Amniotic epithelial cell (primary cell): ENCODE results near the gene C10orf90.
A peak's percentile ranks its signal among the peaks of the same experiment; 100 is the strongest.
"Not testable (repeated sequence)": the region's sequence is repeated elsewhere in the genome, so short reads cannot be mapped to it uniquely, and the experiment has no call there.

Source experiments
- DNase-seq: peaks from one replicate; pipeline ENCODE4 v3.0.0-alpha.2; 2010; ENCODE audit warnings: low read depth

C10orf90 gene

DNA sequence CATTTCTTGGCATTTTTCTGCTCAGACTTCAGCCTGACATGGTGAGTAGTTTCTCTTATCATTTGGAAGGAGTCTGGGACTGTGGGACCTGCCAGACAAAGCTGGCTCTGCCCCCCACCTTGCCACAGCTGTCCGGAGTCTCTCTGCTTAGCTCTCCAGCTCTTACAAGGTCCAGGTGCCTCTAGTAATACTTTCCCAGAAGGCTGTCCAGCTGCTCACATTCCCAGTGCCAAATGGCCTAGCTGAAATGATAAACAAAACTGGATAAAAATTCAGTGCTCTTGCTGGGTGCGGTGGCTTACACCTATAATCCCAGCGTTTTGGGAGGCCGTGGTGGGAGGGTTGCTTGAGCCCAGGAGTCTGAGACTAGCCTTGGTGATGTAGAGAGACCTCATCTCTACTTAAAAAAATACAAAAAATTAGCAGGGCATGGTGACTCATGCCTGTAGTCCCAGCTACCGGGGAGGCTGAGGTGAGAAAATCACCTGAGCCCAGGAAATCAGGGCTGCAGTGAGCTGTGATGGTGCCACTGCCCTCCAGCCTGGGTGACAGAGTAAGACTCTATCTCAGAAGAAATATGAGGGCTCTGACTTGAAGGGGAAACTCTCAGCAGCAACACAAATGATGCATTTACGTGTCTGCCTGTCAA is 86.8 kb downstream of the C10orf90 start:
- DNase-seq: no peak

DNA sequence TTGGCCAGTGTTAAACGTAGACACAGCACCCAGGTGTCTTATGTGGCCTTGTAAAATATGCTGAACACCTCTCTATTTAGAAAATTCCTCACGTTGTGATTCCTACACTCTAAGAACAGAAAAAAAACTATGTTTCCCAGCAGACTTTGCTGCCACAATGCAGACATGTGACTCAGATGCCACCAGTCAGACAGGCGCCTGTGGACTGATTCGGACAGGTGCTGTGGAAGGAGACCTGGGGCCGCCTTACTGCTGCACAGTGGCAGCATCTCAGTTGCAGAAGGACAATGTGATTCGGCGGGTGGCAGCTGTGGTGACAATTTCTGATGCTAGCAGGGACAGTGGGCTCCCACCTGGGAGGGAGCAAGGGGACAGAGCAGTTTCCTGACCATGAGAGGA is 88.8 kb downstream of the C10orf90 start:
- no peak for DNase-seq

DNA sequence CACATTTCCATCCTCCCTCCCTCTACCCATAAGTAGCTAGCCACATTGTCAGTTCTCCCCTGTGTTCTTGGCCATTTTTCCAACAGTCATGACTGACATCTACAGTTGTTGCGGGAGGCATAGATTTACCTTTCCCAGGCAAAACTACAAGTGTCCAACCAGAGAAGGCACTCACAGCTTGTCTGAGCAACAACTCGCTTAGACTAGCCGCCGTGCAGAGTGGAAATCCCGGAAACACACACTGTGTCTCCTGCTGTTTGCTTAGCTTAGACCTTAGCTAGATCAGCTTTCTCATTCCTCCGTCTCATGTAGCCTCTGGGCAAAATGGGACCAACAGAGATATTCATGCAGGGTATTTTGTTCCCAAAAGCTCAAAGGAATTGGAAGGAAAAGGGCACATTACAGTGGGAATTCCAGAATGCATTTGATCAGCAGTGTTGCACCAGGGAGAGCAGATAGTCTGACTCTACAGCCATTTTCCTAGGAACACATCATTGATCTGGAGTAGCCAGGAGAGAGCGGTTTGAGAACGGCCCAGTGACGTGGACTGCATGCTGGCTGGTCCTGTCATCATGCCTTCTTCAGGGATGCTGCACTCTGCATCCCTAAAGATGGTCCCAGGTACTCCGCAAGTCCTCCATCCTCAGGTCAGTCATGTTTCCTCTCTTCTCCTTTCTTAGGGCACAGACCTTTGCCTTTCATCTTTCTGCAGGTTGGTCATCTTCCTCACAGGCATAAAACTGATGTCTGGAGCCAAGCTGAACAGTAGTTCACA is 89.4 kb downstream of the C10orf90 start:
- no peak for DNase-seq

DNA sequence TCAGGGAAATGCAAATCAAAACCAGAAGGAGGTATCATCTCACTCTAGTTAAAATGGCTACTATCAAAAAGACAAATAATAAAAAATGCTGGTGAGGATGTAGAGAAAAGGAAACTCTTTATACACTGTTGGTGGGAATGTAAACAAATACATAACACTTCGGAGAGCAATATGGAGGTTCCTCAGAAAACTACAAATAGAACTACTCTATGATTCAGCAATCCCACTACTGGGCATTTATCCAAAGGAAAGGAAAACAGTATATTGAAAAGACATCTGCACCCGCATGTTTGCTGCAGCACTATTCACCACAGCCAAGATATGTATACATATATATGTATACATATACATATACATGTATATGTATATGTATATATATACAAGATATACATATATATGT is 94.2 kb downstream of the C10orf90 start:
- DNase-seq: no peak

DNA sequence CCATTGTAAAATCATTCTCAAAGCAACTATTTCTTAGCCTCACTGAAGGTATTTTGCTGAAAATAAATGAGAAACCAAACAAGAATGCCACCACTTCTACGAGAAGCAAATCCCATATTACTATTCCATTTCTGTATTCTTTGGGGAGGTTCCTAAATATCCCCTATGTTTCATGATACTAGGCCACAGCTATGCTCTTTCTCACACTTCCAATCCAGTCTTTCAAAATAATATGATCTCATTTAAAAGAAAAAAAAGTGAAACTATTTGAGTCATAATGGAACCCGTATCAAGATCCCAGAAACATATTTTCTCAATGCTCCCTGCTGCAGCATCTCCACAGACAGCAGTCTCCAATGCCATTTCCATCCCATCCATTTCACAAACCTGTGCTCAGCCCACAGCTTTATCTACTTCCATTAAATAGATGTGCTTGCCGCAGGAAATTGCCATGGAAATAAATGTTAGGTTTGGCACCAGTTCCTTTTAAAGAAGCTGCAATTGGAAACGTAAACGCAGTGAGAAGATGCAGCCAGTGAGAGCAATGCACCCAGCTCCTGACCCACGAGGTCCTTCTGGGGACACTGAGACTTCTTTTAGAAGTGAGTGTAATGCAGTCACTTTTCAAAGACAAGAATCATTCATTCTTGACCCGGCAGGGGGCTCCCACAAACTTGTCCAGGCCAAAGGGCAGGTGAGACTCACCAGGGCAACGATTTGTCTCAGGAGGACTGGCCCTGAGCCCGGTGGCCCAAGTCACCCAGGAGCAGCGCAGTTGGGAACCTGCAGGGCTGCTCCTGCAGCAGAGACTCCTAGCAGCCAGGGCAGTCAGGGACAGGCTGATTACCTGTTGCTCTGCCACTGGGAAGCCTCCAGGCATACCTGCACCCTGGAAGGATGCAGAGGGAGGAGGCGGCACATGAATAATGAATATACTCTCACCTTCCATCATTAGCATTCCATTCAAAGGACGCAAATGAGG is 99.6 kb downstream of the C10orf90 start:
- no peak for DNase-seq

DNA sequence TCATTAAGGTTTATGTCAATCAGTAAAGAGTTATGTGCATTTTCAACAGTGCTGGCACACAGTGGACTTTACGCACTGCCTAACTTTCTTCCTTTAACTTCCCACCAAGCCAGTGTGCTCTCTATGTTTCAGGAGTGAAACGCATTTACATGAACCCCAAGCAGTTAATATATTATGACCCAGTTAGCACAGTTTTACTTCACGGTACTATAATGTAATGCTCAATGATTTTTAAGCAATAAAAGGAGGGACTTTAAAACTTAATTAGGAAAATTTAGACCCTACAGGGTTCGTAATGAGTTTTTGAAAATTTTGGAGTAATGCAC is 100.3 kb downstream of the C10orf90 start:
- DNase-seq: no peak

DNA sequence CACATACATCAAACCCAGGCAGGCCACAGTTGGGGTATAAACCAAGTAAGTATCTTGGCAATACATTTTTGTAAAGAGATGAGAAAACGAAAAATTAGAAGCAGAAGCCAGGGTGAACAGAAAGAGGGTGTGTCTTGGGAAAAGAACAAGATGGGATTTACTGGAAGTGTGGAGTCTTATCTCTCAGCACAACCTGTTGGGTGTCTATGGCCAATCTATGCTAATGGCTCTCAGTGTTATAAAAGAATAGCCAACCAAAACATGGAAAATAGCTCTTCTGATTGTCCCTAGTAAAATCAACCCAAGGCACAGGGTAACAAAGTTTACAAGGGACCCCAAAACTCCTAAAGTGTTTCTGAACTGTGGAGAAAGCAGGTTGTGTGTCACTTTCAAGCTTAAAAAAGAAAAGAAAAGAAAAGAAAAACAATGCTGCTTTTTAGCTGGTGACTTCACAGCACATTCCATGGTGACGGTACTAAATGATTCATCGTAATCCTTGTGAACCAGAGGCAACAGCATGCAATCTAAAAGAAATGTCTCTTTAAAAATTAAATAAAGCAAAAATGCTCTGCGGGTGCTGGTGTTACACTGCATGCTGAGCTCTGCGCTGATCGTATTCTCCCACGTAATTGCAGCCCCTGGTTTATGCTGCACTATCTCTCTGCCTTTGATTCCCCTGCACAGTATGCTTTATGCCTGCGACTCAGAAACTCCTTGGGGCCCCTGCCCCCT is 100.8 kb downstream of the C10orf90 start:
- peak; percentile 21 for DNase-seq

DNA sequence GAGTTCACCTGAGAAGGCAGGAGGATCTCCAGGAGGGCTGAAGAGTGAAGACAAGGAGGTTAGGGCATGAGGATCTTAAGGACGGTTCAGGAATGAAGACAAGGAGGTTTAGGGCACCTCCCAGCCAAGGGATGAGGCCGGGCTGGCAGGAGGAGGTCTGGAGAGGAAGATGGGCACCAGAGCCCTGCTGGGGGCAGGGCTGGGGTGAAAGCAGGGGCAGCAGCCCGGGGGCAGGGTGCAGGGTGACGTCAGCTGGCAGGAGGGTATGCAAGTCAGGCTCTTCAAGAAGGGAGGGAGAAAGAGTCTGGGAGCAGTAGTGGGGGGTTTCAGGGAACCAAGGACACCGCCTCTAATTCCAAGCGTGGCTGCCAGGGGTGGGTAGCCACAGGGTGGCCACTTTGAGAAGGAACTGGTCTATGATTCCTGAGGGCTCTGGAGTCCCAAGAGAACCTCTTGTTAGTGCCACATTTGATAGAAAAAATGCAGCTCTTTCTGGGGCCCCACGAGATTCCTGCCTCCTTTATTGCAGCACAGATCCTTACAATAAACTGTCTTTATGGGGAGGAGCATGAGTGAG is 101.6 kb downstream of the C10orf90 start:
- no peak for DNase-seq

DNA sequence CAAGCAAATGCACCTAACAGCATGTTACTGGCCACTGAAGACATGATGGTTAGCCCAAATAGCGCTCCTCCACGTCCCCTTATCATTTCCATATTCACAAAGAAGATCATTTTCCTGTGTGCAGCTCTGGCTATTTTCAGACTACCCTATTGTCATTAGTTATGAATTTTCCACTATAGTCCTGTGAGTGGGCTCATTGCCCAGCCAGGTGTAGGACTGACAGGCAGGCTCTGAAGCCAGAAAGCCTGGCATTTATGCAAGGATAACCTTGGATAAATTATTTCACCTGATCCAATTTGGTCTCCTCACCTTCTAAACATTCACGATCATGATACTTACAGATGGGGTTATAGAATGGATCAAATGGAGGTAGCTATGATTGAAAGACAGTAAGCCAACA is 104.6 kb downstream of the C10orf90 start:
- DNase-seq: no peak

DNA sequence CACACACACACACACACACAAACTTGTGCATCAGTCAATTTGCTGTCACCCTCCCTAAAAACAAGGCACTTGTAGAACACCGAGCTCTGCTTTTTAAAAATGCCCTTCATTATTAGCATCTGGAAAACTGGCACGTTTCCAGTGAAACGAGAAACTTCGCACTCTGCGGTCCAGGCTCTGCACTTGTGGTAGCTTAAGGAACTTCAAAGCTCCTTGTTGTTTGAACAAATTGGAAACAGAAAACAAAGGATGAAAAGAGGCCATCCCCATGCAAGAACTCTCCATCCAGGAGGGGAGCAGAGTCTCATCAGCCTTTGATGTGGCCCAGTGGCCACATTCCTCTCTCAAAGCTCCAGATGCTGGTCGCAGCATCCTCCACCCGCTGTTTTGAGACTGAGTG is 105.1 kb downstream of the C10orf90 start:
- no peak for DNase-seq

DNA sequence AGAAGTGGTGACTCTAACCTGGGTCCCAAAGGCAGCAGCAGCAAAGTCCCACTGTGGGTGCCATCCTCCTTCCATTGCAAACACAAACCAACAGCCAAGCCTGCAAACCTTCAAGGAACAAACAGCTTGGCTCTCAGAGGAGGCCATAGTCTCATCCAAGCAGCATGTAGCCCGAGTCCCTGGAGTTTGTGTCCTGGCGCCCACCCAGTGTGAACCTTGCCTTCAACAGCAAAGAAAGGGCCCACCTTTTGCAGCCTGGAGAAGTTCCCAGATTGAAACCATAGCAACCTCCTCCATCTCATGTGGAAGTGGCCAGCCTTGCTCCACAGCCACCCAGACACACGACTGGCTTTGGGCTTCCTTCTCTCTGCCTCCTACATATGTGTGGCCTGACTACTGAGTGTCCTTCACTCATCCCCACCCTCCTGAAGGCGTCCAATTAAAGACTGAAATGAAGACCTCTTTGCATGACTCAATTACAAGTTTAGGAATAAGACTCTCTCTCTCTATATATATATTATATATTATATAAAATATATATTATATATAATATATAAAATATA is 106.1 kb downstream of the C10orf90 start:
- DNase-seq: no peak

DNA sequence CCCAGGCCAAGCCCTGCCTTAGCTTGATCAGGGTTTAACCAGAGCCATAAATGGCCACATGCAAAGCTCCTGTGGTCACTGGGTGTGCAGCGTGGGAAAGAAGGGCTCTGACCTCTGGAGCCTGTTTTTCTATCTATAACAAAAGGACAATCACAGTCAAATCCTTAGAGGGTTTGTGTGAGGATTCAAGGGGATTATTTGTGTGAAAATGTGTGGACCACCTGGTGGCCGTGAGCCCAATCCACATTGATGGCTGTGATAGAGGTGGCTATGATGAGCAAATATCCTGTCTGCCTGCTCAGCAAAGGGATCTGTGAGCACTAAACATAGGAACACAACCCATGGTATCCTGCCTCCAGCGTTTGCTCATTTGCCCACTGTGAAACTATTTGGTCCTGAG is 107.1 kb downstream of the C10orf90 start:
- no peak for DNase-seq

DNA sequence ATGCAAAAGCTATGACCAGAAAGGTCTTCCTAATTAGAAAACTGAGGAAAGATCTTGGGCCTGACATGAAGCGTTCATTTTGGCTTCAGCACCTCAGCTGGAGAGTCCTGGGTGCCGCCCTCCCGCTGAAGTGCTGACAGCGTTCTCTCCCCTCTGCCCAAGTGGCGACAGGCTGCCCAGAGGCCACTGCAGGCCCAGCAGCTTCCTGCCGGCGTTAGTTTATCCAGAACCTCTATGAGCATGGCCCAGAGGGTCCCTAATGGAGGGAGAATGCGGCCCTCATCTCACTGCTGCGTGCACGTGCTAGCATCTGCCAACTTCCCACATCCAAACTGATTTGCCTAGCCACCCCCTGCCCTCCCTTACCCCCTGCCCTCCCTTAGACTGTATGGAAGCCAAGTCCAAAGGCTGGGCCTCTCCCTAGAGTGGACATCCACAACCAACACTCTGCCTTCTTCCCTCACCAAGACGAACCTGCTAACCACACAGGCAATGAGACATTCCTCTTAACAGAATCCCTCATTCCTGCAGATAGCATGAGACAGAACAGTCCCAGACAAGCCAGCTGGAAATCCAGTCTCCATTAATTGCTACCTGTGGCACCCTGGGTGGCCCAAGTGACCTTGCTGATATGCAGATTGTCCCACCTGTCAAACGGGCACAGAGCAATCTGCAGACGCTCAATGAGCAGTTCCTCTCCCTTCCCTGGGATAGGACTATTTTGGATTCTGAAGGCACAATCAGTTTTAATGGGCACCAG is 108.4 kb downstream of the C10orf90 start:
- DNase-seq: no peak

DNA sequence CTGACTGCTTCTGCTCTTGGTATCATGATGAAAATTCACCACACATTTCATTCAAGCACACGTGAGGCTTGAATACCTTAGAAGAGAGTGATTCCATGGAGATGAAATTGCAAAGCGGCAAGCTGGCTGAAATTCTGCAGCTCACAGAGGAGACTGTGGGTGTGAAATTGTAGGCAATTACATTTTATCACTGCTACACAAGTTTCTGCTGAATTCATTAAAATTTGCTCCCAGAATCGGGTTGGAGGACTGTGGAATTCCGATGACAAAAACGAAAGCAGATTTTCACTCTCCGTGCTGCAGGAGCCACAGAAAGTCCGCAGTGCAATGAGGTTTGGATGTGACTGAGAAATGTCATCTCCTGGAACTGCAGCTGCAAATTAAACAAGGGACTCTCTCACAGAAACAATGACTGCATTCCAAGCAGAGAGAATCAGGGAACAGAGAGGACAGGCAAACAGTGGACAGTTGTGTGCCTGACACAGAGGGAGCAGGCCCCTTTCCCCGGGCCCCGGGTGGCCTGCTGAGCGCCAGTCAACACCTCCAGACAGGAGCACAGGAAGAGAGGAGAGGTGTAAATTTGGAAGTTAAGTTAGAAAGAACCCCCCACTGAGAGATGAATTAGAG is 109.1 kb downstream of the C10orf90 start:
- DNase-seq: no peak

DNA sequence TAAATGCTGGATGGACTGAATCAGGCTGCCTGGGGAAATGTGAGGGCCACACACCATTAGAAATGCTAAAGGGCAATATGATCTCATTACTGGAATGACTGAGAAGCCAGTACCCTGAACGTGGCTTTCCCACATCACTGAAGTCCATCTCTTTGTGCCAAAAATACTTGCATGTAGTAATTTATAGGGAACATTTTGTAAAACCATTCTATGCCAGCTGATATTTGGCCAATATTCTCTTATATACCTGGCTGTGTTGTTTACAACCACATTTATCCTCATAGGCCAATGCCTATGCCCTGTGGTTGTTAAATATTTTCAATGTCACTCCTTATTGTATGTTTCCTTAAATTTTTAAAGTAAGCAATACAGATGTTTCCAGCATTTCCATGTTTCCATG is 111.6 kb downstream of the C10orf90 start:
- DNase-seq: no peak

DNA sequence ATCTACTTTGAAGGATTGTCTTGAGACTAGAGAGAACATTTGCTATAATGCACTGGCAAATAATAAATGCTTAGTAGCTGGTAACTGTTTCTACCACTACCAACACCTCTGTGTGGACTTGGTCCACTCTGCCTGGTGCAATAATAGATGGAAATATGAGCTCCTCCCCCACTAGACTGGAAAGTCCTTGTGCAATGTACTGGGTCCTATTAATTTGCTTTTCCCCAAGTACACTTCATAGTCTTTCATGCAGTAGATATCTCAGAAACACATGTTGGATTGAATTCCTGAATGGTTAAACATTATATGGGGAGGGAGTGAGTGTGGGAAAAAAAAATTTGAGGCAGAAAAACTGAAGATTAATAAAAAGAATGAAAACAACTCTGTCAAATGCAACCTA is 119.3 kb downstream of the C10orf90 start:
- DNase-seq: no peak

DNA sequence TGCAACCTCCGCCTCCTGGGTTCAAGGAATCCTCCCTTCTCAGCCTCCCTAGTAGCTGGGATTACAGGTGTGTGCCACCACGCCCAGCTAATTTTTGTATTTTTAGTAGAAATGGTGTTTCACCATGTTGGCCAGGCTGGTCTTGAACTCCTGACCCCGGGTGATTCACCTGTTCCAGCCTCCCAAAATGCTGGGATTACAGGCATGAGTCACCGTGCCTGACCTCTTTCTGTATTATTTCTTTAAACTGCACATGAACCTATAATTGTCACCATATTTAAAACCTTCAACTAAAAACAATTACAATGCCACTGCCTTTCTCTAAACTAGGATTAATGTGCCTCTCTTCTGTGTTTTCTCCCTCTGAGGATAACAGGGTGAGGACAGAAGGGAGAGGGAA is 119.9 kb downstream of the C10orf90 start:
- DNase-seq: not testable (repeated sequence)

DNA sequence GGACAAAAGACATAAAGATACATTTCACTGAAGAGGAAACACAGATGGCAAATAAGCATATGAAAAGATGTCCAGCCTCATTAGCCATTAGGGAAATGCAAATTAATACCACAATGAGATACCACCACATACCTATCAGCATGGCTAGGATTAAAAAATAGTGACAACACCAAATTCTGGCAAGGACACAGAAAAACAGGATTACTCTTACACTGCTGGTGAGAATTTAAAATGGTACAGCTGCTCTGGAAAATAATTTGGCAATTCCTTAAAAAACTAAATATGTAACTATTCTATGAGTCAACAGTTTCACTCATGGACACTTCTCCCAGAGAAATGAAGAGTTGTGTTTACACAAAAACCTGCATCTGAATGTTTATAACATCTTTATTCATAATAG is 121.1 kb downstream of the C10orf90 start:
- no peak for DNase-seq

DNA sequence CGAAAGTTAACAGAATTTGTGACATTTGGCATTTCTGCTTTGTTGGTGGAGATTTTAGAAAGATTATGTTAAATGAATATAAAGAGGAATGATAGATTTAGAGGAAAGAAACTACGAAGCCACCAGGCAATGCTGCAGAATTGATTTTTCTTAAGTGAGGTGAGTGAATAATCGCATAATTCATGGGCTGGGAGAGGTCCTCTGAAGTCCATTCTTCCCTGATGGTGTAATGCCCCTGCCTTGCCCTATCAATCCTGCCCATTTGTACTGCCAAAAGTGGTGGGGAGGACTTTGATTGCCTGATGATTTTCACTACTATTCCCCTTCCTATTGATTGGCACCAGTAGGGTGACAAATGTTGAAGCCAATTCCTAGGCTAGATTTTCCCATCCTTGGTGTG is 125.9 kb downstream of the C10orf90 start:
- no peak for DNase-seq

DNA sequence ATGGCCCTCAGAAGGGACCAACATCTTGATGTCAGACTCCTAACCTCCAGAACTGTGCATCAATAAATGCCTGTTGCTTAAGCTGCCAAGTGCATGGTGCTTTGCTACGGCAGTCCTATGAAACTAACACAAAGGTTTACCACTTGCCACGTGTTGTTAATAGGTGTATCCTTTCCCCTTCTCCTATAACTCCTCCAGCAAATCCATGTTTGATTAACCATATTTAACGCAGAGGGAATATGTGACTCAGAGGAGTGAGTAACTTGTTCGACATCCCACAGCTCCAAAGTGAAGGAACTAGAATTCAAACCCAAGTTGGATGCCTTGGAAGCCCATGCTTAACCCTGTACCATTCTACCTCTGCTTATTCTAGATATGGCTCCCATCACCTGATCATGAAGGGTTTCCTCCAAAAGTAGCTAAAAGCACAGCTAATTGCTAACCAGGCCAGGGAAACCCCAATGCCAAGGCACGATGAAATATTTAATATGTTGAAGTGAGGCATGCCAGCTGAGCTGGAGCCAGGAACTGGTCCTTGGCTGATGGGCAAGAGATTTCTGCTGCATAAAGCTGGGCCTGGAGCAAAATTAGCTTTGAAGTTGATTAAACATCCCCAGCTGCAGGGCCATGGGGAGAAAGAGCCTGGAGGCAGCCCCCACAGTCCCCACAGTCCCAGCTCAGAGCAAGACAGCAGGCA is 131.9 kb downstream of the C10orf90 start:
- no peak for DNase-seq
